Kidney epithelial cell (primary cell): ENCODE data around the gene CCM2. TPM values are rescaled to one million over a fixed set of nuclear protein-coding genes. Genes with fewer than 3 reads are reported as not detected.

Experiments
- DNase-seq: peaks from one replicate; pipeline ENCODE4 v3.0.0-alpha.2; 2010; ENCODE audit warnings: low read depth
- H3K27me3 ChIP-seq: 2 replicates; pipeline ENCODE4 v1.6.0; 2011; ENCODE audit warnings: low read length; ENCODE audit not compliant: control insufficient read depth, insufficient read depth
- H3K36me3 ChIP-seq: 2 replicates; pipeline ENCODE4 v1.5.1; 2011; ENCODE audit warnings: low read length; ENCODE audit not compliant: control insufficient read depth, insufficient read depth
- H3K4me3 ChIP-seq: 2 replicates; pipeline ENCODE4 v1.5.1; 2011; ENCODE audit warnings: low read depth, mild to moderate bottlenecking, control low read depth, low read length
- total RNA-seq: library from RNA; depleted of rRNA; stranded (reverse); fragments of >200 nt; gene quantifications from 2 replicates; pipeline ENCODE4 v1.2.3, GENCODE V29; 2015
- TF ChIP-seq, protein P1 (sequence below): IDR thresholded peaks from 2 replicates; pipeline ENCODE4 v1.5.1; 2011; ENCODE audit warnings: mild to moderate bottlenecking, moderate library complexity, low read length, control low read depth, inconsistent platforms; ENCODE audit not compliant: insufficient read depth, poor library complexity, severe bottlenecking

CCM2 gene
- total RNA-seq, 1 donor from 2014 or later: 60.2 TPM

DNA sequence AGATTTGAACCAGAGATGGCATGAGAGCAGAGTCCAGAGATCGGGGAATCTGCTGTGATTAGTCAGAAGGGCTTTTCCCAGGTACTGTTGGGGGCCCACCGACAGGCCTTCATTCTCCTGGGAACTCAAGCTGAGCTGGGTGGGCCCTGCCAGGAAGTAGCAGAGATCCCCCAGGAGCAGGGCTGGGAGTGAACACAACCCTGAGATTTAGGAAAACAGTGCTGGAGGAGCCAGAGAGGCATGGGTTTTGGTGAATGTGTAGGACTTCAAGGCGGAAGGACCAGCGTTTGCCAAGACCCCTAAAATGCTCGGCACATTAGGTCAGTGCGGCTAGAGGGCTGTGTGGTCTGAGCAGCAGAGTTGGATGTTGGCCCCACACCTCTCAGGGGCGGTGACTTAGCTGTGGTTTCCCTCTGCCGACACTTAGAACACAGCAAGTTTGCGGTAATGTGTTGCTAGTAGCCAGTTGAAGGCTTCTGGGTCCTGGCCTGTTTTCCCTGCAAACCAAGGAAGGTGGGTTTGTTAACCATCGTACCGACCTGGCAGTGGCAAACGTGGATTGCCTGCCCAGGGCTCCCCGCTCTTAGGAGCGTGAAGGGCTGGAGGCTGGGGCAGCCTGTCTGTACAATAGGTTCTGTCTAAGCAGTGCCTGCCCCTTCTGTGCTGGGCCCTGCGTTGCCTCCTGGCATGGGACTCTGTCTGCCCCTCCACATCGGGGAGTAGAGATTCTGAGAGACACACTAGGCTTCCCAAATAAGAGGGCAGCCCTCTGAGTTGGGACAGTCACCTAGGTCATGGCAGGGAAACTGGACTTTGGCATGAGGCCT, 74.7 kb downstream of the CCM2 start:
- H3K36me3 ChIP-seq: peaks cover 1% of the 10 kb centered on the region
- TF ChIP-seq, protein P1, sequence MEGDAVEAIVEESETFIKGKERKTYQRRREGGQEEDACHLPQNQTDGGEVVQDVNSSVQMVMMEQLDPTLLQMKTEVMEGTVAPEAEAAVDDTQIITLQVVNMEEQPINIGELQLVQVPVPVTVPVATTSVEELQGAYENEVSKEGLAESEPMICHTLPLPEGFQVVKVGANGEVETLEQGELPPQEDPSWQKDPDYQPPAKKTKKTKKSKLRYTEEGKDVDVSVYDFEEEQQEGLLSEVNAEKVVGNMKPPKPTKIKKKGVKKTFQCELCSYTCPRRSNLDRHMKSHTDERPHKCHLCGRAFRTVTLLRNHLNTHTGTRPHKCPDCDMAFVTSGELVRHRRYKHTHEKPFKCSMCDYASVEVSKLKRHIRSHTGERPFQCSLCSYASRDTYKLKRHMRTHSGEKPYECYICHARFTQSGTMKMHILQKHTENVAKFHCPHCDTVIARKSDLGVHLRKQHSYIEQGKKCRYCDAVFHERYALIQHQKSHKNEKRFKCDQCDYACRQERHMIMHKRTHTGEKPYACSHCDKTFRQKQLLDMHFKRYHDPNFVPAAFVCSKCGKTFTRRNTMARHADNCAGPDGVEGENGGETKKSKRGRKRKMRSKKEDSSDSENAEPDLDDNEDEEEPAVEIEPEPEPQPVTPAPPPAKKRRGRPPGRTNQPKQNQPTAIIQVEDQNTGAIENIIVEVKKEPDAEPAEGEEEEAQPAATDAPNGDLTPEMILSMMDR: no peak
- no peaks in the 10 kb centered on the region for H3K27me3 ChIP-seq
- no peak for DNase-seq
- H3K4me3 ChIP-seq: no peak overlapping the region

DNA sequence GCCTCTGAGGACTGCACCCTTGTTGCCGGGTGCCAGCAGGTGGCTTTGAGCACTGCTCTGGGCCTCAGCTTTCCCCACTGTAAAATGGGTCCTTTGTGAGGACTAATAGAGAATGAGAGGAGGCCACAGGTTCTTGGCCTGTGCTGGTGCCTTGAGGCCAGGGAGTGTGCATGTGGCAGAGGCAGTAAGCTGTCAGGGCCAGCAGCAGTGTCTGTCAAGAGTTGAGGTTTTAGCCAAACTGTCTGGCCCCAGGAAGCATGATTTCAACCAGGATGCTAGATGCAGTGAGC, 75.3 kb downstream of the CCM2 start:
- Histone ChIP-seq H3K4me3 (no peak overlapping the region), H3K36me3 (peaks cover 1% of the 10 kb centered on the region), H3K27me3 (no peaks in the 10 kb centered on the region)
- TF ChIP-seq, protein P1: no peak
- no peak for DNase-seq

GRCh38 chr7:45075871-45076796, 76.1 kb downstream of the CCM2 start:
- Histone ChIP-seq H3K36me3 (peaks cover 1% of the 10 kb centered on the region), H3K4me3 (no peak overlapping the region), H3K27me3 (no peaks in the 10 kb centered on the region)
- TF ChIP-seq, protein P1: no peak
- DNase-seq: no peak

GRCh38 chr7:45076946-45077345, 76.9 kb downstream of the CCM2 start:
- Histone ChIP-seq H3K4me3 (no peak overlapping the region), H3K27me3 (no peaks in the 10 kb centered on the region), H3K36me3 (peaks cover 1% of the 10 kb centered on the region)
- DNase-seq: no peak
- TF ChIP-seq, protein P1: no peak

DNA sequence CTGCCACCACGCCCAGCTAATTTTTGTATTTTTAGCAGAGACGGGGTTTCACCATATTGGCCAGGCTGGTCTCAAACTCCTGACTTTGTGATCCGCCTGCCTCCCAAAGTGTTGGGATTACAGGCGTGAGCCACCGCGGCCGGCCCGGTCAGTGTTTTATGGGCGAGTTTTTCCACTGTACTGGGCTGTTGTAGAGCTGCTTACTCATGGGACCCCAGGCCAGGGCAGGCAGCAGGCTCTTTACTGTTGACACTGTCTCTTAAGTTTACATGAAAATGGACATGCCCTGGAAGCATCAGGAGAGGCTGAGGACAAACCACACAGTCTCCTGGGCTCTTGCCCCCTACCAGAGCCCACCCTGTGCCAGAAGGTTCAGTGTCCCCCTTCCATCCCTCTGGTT, 77.6 kb downstream of the CCM2 start:
- H3K27me3 ChIP-seq: no peaks in the 10 kb centered on the region
- H3K36me3 ChIP-seq: peaks cover 1% of the 10 kb centered on the region
- TF ChIP-seq, protein P1: no peak
- DNase-seq: no peak
- no peak overlapping the region for H3K4me3 ChIP-seq
